ENCODE results near the gene GRM1.

GRM1 gene

GRCh38 chr6:146194434-146194833 lies 165.6 kb downstream of the GRM1 start:
- no peak for DNase-seq (ENCODE audit: extremely low read depth, low read depth)
- no peak overlapping the region for H3K4me3 ChIP-seq (replicated peaks; ENCODE audit: low read depth, low read length)
- no peak for TF ChIP-seq CTCF (IDR thresholded peaks at IDR 0.05; ENCODE audit: low read depth, low read length, missing control alignments)

DNA sequence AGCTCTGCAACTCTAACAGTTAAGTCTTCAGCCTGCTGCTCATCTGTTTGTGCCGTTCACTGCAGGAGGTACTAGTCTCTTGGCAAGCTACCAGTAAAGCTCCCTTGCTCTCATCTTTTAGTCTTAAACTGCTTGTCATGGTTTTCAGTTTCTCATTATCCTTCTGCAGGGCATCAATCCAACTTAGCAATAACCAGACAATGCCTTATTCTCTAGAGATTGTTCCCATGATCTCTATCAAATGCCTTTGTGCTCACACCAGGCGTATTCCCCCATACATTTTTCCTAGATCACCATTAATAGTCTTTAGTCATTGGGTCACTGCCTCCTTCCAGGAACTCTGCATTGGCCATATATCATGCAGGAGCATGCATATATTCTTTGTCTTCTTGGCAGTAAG lies 171.3 kb downstream of the GRM1 start:
- no peak overlapping the region for H3K4me3 ChIP-seq (replicated peaks; ENCODE audit: low read depth, low read length)
- no peak for DNase-seq (ENCODE audit: extremely low read depth, low read depth)
- no peak for TF ChIP-seq CTCF (IDR thresholded peaks at IDR 0.05; ENCODE audit: low read depth, low read length, missing control alignments)

DNA sequence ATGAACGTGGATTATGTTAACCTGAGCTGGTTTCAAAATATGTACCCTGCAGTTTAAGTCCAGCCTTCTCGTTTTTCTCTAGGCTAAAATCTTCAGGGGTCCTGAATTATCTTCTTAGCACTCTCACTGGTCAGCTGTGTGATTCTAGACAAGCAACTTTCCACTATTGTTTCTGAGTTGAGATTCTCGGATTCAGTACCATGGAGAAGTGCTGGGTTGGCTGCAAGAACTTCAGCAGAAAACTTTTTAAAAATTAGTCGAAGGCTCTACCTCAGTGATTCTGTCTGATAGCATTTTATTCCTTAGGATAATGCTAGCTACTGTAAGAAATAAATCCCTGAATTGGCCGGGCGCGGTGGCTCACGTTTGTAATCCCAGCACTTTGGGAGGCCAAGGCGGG lies 173.7 kb downstream of the GRM1 start:
- no peak for TF ChIP-seq CTCF (IDR thresholded peaks at IDR 0.05; ENCODE audit: low read depth, low read length, missing control alignments)

GRCh38 chr6:146209942-146210341 lies 181.1 kb downstream of the GRM1 start:
- no peak overlapping the region for H3K4me3 ChIP-seq (replicated peaks; ENCODE audit: low read depth, low read length)
- DNase-seq (ENCODE audit: extremely low read depth, low read depth): no peak
- TF ChIP-seq CTCF (IDR thresholded peaks at IDR 0.05; ENCODE audit: low read depth, low read length, missing control alignments): no peak

More for the DNA sequence above, 173.7 kb downstream of the GRM1 start:
- H3K4me3 ChIP-seq (replicated peaks; ENCODE audit: low read depth, low read length): no peak overlapping the region
- DNase-seq (ENCODE audit: extremely low read depth, low read depth): no peak

DNA sequence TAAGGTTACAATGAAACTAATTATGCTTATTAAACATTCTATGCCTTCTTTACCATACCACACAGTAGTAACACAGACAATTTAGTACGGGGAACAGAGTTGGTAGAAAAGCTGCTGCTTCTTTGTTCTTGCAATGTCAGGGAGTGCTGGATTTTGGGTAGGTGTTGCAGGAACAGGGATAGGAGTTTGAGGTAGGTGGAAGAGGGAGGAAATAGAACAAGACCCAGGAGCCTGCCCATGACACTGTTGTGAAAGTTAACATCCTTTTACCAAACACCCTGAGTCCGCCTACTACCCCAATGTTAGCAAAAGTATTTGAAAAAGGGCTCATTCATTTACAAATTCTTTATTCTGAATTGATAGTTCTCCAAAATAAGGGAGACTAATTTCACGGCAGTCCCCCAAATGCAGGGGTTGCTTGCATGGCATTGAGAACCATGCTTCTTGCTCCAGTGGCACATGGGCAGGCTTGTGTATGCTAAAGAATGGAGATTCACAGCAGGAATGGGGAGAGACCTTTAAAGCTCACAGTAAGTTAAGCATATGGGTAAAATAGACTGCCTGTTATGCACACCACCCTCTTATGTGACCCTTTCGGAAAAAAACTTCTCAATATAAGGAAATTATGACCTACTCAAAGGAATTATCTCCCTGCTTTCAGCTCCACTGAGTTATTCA lies 181.7 kb downstream of the GRM1 start:
- H3K4me3 ChIP-seq (replicated peaks; ENCODE audit: low read depth, low read length): no peak overlapping the region
- no peak for DNase-seq (ENCODE audit: extremely low read depth, low read depth)
- no peak for TF ChIP-seq CTCF (IDR thresholded peaks at IDR 0.05; ENCODE audit: low read depth, low read length, missing control alignments)

DNA sequence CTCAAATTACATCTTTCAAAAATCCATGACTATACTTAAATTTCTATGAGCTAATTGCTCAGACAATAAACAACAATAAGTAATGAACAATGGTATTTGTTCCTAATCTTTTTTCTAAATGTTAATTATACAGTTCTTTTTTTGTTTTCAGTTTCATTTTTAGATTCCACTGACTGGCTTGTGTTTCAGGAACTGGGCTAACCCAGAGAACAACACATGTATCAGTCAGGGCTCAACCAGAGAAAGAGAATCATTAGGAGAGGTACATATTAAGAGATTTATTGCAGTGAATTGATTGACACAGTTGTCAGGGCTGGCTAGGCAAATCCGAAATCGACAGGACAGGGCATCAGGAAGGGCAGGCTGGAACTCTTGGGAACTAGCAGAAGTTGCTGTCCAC lies 182.8 kb downstream of the GRM1 start:
- no peak for TF ChIP-seq CTCF (IDR thresholded peaks at IDR 0.05; ENCODE audit: low read depth, low read length, missing control alignments)
- no peak for DNase-seq (ENCODE audit: extremely low read depth, low read depth)
- H3K4me3 ChIP-seq (replicated peaks; ENCODE audit: low read depth, low read length): no peak overlapping the region

DNA sequence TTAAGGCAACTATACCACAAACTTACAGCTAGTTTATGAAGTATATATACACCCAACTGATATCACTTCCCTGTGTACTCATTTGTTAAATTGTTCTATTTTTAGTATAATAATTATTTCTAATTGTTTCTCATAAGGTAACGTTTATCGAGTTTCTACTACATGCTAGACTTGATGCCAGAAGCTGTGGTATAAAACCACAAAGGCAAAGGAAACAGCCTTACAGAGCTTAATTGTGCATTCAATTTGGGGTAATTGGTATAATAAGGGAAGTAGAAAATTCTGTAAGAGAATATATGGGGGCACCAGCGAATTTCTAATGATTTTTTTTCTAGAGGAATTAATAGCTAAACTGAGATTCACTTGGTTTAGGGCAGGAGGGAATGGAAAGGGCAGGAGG lies 183.9 kb downstream of the GRM1 start:
- H3K4me3 ChIP-seq (replicated peaks; ENCODE audit: low read depth, low read length): no peak overlapping the region
- no peak for TF ChIP-seq CTCF (IDR thresholded peaks at IDR 0.05; ENCODE audit: low read depth, low read length, missing control alignments)
- DNase-seq (ENCODE audit: extremely low read depth, low read depth): no peak
